Stomach (tissue), 4 donors: ENCODE measurements around the gene OLIG1.

ENCODE experiments used
- EP300 ChIP-seq: sonication (generic); formaldehyde crosslinking; IDR thresholded peaks from one replicate; pipeline ENCODE4 v1.6.1; 2017; ENCODE audit warnings: antibody characterized with exemption
- POLR2A ChIP-seq, 4 donors: fragments of 450-650 bp; IDR thresholded peaks; one replicate each; pipeline ENCODE4 v1.6.1; 2016; ENCODE audit warnings: antibody characterized with exemption in 4 of 4, control low read depth in 2 of 4, mild to moderate bottlenecking in 1 of 4, moderate library complexity in 1 of 4
- POLR2AphosphoS5 ChIP-seq, 3 donors: sonication (generic); formaldehyde crosslinking; IDR thresholded peaks; one replicate each; pipeline ENCODE4 v1.6.1; 2016; ENCODE audit warnings: antibody characterized with exemption in 3 of 3
- TF ChIP-seq, protein P1 (sequence below), 7 experiments: fragments of 450-650 bp in 4 of 7; fragments of 200-600 bp in 3 of 7; sonication (generic) in 3 of 7; IDR thresholded peaks; one replicate each; pipeline ENCODE4 v1.5.1; 2016 to 2019; ENCODE audit warnings: antibody characterized with exemption in 7 of 7, control low read depth in 2 of 7, mild to moderate bottlenecking in 1 of 7

- TF ChIP-seq, protein P1, sequence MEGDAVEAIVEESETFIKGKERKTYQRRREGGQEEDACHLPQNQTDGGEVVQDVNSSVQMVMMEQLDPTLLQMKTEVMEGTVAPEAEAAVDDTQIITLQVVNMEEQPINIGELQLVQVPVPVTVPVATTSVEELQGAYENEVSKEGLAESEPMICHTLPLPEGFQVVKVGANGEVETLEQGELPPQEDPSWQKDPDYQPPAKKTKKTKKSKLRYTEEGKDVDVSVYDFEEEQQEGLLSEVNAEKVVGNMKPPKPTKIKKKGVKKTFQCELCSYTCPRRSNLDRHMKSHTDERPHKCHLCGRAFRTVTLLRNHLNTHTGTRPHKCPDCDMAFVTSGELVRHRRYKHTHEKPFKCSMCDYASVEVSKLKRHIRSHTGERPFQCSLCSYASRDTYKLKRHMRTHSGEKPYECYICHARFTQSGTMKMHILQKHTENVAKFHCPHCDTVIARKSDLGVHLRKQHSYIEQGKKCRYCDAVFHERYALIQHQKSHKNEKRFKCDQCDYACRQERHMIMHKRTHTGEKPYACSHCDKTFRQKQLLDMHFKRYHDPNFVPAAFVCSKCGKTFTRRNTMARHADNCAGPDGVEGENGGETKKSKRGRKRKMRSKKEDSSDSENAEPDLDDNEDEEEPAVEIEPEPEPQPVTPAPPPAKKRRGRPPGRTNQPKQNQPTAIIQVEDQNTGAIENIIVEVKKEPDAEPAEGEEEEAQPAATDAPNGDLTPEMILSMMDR (IDR thresholded peaks at IDR 0.05), result no peak
- TF ChIP-seq POLR2AphosphoS5 (IDR thresholded peaks at IDR 0.05) (no peak), EP300 (no peak), POLR2A (IDR thresholded peaks at IDR 0.05) (no peak)
Measured at GRCh38 chr21:33047231-33047630, 22.7 kb upstream of the OLIG1 start.
